Stomach (tissue), 9 donors: ENCODE data around the gene ACTL8. TPM values are rescaled to one million over a fixed set of nuclear protein-coding genes. Genes with fewer than 3 reads are reported as not detected.

Experiments used
- DNase-seq, 2 donors: peaks; one replicate each; pipeline versions ENCODE4 v3.0.0 to v3.0.0-alpha.2; 2013 to 2019
- H3K27ac ChIP-seq, 5 donors: fragments of 200-600 bp in 4 of 5; sonication (generic) in 4 of 5; one replicate each; pipeline ENCODE4 v1.5.1; 2013 to 2019; ENCODE audit warnings: mild to moderate bottlenecking in 1 of 5, moderate library complexity in 1 of 5
- H3K27me3 ChIP-seq, 3 donors: fragments of 200-600 bp; sonication (generic); one replicate each; pipeline ENCODE4 v1.5.1; 2017 to 2019; ENCODE audit warnings: mixed run types in 1 of 3
- H3K36me3 ChIP-seq, 4 donors: fragments of 200-600 bp; sonication (generic); 1 replicate in 3 of 4; 2 replicates in 1 of 4; pipeline ENCODE4 v1.5.1; 2016 to 2019
- H3K4me1 ChIP-seq, 4 donors: fragments of 200-600 bp; sonication (generic); one replicate each; pipeline ENCODE4 v1.5.1; 2016 to 2019
- H3K4me3 ChIP-seq, 4 donors: fragments of 200-600 bp; sonication (generic) in 3 of 4; one replicate each; pipeline ENCODE4 v1.5.1; 2016 to 2019; ENCODE audit warnings: mild to moderate bottlenecking in 1 of 4
- H3K9me3 ChIP-seq, 4 donors: fragments of 200-600 bp; sonication (generic); one replicate each; pipeline ENCODE4 v1.5.1; 2016 to 2019
- CTCF ChIP-seq, 7 experiments: fragments of 450-650 bp in 4 of 7; fragments of 200-600 bp in 3 of 7; sonication (generic) in 3 of 7; IDR thresholded peaks; one replicate each; pipeline ENCODE4 v1.5.1; 2016 to 2019; ENCODE audit warnings: antibody characterized with exemption in 7 of 7, control low read depth in 2 of 7, mild to moderate bottlenecking in 1 of 7
- EP300 ChIP-seq: sonication (generic); formaldehyde crosslinking; IDR thresholded peaks from one replicate; pipeline ENCODE4 v1.6.1; 2017; ENCODE audit warnings: antibody characterized with exemption
- POLR2A ChIP-seq, 4 donors: fragments of 450-650 bp; IDR thresholded peaks; one replicate each; pipeline ENCODE4 v1.6.1; 2016; ENCODE audit warnings: antibody characterized with exemption in 4 of 4, control low read depth in 2 of 4, mild to moderate bottlenecking in 1 of 4, moderate library complexity in 1 of 4
- POLR2AphosphoS5 ChIP-seq, 3 donors: sonication (generic); formaldehyde crosslinking; IDR thresholded peaks; one replicate each; pipeline ENCODE4 v1.6.1; 2016; ENCODE audit warnings: antibody characterized with exemption in 3 of 3
- WGBS, 5 donors: extraction: QIAGEN DNeasy Blood & Tissue Kit in 3 of 5; methylation state at CpG; one replicate each; pipeline versions ENCODE4 v1.1.5 to v1.1.7; 2013 to 2018; 5-methylcytosine and 5-hydroxymethylcytosine counted together
- intact Hi-C: fragments of 100-400 bp; cut with DNase I; formaldehyde crosslinking; loops from one replicate; pipeline ENCODE4 v1.15.1; 2023; ENCODE audit warnings: low total_unique reads
- polyA plus RNA-seq, 3 donors: library from polyadenylated mRNA; stranded (reverse); fragments of 200-250 nt; gene quantifications; one replicate each; pipeline ENCODE4 v1.2.3, GENCODE V29; 2013
- total RNA-seq, 5 donors: library from RNA; depleted of rRNA; stranded (reverse); fragments of >200 nt; gene quantifications; one replicate each; pipeline versions ENCODE4 v1.1.0 to v1.2.3, GENCODE V29; 2014 to 2016
- donor health status: healthy with polysubstance abuse.
- donor health status: Bipolar disorder and iron deficiency.
- donor health status: healthy.

The ACTL8 gene
- total and polyA plus RNA-seq, 8 donors, result not detected

- Histone ChIP-seq H3K9me3 (peaks cover 0 to 5% (median 2%) of the 10 kb centered on the region in 4 donors), H3K27ac (no peak overlapping the region), H3K4me1 (no peaks in the 10 kb centered on the region), H3K27me3 (peaks cover 0 to 14% (median 0%) of the 10 kb centered on the region in 3 donors), H3K36me3 (no peaks in the 10 kb centered on the region), H3K4me3 (no peak overlapping the region)
- 68 to 100% (median 95%) methylated on average over 2 of the region's 2 CpGs for WGBS, 5 donors
- TF ChIP-seq POLR2A (IDR thresholded peaks at IDR 0.05) (no peak), POLR2AphosphoS5 (IDR thresholded peaks at IDR 0.05) (no peak), CTCF (IDR thresholded peaks at IDR 0.05) (no peak), EP300 (no peak)
- no peak for DNase-seq
- intact Hi-C loops, result no loop called here
These were observed 55.5 kb downstream of the ACTL8 start for GRCh38 chr1:17810668-17811067.

DNA sequence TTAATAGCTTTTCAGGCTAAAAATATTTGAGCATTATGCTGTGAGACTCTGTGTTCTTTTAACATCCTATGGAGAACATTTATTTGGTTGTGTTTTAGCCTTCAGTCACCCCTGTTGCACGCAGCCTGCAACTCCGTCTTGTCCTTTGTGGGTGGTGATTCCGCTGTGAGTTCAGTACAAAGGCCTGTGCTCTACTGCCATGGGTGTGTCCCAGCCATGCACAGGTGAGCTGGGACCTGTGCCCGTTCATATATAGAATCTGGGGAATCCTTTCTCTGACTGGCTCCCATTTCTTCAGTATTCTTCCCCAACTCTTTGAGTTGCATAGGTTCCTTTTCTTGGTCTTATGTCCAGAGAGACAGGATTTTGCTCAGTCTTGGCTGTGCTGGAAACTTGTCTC lies 61.4 kb downstream of the ACTL8 start:
- H3K4me1 ChIP-seq, result no peaks in the 10 kb centered on the region
- TF ChIP-seq POLR2AphosphoS5 (IDR thresholded peaks at IDR 0.05), result no peak
- TF ChIP-seq EP300, result no peak
- no peak for TF ChIP-seq POLR2A (IDR thresholded peaks at IDR 0.05)
- TF ChIP-seq CTCF (IDR thresholded peaks at IDR 0.05), result no peak
- DNase-seq, result no peak
- WGBS, 5 donors, result 70 to 81% (median 74%) methylated on average over 4 of the region's 4 CpGs
- intact Hi-C loops, result no loop called here
- H3K4me3 ChIP-seq, result no peak overlapping the region
- no peaks in the 10 kb centered on the region for H3K36me3 ChIP-seq
- H3K27me3 ChIP-seq, result peaks cover 0 to 20% (median 4%) of the 10 kb centered on the region in 3 donors
- H3K9me3 ChIP-seq, result peaks cover 0 to 8% (median 0%) of the 10 kb centered on the region in 4 donors
- no peak overlapping the region for H3K27ac ChIP-seq

DNA sequence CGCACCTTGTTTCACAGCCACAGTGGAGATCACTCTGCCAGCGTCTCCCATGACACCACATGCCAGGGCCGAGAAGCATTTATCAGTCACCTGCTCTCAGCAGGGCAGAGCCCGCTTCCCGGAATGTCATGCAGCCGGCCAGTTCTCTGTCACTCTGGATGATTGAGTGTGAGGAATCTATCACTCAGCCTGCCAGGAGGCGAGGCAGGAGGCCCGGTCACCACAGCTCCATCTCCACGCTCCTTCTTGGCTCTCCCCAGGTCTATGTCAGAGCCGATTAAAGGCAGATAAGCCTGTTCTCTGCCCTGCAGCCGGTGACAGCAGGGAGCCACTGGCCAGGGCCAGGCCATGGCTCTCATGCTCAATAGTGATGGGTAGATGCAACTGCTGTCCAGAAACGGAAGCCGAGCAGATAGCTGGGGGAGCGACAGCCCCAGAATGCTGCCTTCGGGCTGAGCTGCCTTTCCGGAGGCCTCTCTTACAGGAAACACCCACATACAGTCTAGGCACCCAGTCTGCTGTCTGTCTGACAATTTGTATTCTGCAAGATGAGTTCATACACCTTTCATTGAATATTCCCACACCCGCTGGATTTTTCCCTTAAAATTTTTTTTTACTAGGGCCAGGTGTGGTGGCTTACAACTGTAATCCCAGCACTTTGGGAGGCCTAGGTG lies 64.1 kb downstream of the ACTL8 start:
- Histone ChIP-seq H3K9me3 (peaks cover 0 to 8% (median 0%) of the 10 kb centered on the region in 4 donors), H3K27me3 (peaks cover 0 to 44% (median 7%) of the 10 kb centered on the region in 3 donors), H3K36me3 (no peaks in the 10 kb centered on the region), H3K4me1 (no peaks in the 10 kb centered on the region), H3K27ac (no peak overlapping the region), H3K4me3 (no peak overlapping the region)
- 37 to 46% (median 39%) methylated on average over 15 to 17 of the region's 17 CpGs for WGBS, 5 donors
- peak in 1 of 2 donors; percentile 17 for DNase-seq
- intact Hi-C loops, result no loop called here
- TF ChIP-seq POLR2AphosphoS5 (IDR thresholded peaks at IDR 0.05) (no peak), CTCF (IDR thresholded peaks at IDR 0.05) (no peak), POLR2A (IDR thresholded peaks at IDR 0.05) (no peak), EP300 (no peak)

DNA sequence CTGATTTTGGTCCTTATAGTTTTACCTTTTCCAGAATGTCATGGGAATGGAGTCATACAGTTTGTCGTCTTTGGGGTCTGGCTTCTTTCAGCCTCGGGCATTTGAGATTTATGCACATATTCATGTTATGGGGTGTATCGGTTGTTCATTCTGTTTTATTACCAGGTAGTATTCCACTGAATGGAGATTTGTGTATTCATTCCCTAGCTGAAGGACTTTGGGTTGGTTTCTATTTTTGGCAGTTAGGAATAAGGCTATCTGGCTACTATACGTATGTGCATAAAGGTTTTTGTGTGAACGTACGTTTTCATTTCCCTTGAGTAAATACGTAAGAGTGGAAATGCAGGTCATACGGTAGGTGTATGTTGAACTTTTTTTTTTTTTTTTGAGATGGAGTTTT lies 65.1 kb downstream of the ACTL8 start:
- no peak overlapping the region for H3K27ac ChIP-seq
- intact Hi-C loops, result no loop called here
- H3K36me3 ChIP-seq, result no peaks in the 10 kb centered on the region
- H3K4me1 ChIP-seq, result no peaks in the 10 kb centered on the region
- TF ChIP-seq EP300 (no peak), POLR2AphosphoS5 (IDR thresholded peaks at IDR 0.05) (no peak), POLR2A (IDR thresholded peaks at IDR 0.05) (no peak), CTCF (IDR thresholded peaks at IDR 0.05) (no peak)
- WGBS, 5 donors, result 60 to 75% (median 71%) methylated on average over 8 of the region's 8 CpGs
- peaks cover 0 to 8% (median 0%) of the 10 kb centered on the region in 4 donors for H3K9me3 ChIP-seq
- peaks cover 0 to 45% (median 7%) of the 10 kb centered on the region in 3 donors for H3K27me3 ChIP-seq
- DNase-seq, result peak in 1 of 2 donors; percentile 15
- H3K4me3 ChIP-seq, result no peak overlapping the region
